KMS-11 (cell line): ENCODE data around the gene TEX35.

ENCODE experiments used
- H2AFZ ChIP-seq: fragments of 200-600 bp; sonication (generic); 2 replicates; pipeline ENCODE4 v1.6.1; 2016; ENCODE audit warnings: antibody characterized with exemption, mixed run types, low read depth
- H3K27ac ChIP-seq: fragments of 200-600 bp; sonication (generic); 2 replicates; pipeline ENCODE4 v1.6.1; 2016; ENCODE audit warnings: mild to moderate bottlenecking, mixed run types
- H3K27me3 ChIP-seq: fragments of 200-600 bp; sonication (generic); 2 replicates; pipeline ENCODE4 v1.6.1; 2017; ENCODE audit warnings: mild to moderate bottlenecking, low read depth, mixed run types, moderate library complexity; ENCODE audit not compliant: insufficient read depth
- H3K36me3 ChIP-seq: fragments of 200-600 bp; sonication (generic); 2 replicates; pipeline ENCODE4 v1.6.1; 2017; ENCODE audit warnings: mild to moderate bottlenecking, mixed run types; ENCODE audit not compliant: insufficient read depth
- H3K4me1 ChIP-seq: fragments of 200-600 bp; sonication (generic); 2 replicates; pipeline ENCODE4 v1.6.1; 2016; ENCODE audit warnings: mild to moderate bottlenecking, low read depth, mixed run types; ENCODE audit not compliant: poor library complexity, severe bottlenecking
- H3K4me2 ChIP-seq: fragments of 200-600 bp; sonication (generic); 2 replicates; pipeline ENCODE4 v1.7.0; 2016; ENCODE audit warnings: mild to moderate bottlenecking, mixed run types
- H3K4me3 ChIP-seq: fragments of 200-600 bp; sonication (generic); IDR thresholded peaks from 2 replicates; pipeline ENCODE4 v1.6.1; 2017; ENCODE audit warnings: low read depth, low read length, mixed read lengths; ENCODE audit not compliant: insufficient read depth
- H3K79me2 ChIP-seq: fragments of 200-600 bp; sonication (generic); 2 replicates; pipeline ENCODE4 v1.6.1; 2016; ENCODE audit warnings: low read depth, mixed run types; ENCODE audit not compliant: insufficient read depth
- H3K9ac ChIP-seq: fragments of 200-600 bp; sonication (generic); 2 replicates; pipeline ENCODE4 v1.6.1; 2016; ENCODE audit warnings: mild to moderate bottlenecking, mixed run types
- H4K20me1 ChIP-seq: fragments of 200-600 bp; sonication (generic); 2 replicates; pipeline ENCODE4 v1.6.1; 2016; ENCODE audit warnings: mild to moderate bottlenecking, mixed run types; ENCODE audit not compliant: insufficient read depth
- TF ChIP-seq, protein P1 (sequence below): fragments of 200-600 bp; sonication (generic); conservative IDR thresholded peaks from 2 replicates; pipeline ENCODE4 v1.6.1; 2017; ENCODE audit warnings: low read depth, mild to moderate bottlenecking, antibody characterized with exemption, low read length, moderate library complexity, mixed read lengths

Gene TEX35

DNA sequence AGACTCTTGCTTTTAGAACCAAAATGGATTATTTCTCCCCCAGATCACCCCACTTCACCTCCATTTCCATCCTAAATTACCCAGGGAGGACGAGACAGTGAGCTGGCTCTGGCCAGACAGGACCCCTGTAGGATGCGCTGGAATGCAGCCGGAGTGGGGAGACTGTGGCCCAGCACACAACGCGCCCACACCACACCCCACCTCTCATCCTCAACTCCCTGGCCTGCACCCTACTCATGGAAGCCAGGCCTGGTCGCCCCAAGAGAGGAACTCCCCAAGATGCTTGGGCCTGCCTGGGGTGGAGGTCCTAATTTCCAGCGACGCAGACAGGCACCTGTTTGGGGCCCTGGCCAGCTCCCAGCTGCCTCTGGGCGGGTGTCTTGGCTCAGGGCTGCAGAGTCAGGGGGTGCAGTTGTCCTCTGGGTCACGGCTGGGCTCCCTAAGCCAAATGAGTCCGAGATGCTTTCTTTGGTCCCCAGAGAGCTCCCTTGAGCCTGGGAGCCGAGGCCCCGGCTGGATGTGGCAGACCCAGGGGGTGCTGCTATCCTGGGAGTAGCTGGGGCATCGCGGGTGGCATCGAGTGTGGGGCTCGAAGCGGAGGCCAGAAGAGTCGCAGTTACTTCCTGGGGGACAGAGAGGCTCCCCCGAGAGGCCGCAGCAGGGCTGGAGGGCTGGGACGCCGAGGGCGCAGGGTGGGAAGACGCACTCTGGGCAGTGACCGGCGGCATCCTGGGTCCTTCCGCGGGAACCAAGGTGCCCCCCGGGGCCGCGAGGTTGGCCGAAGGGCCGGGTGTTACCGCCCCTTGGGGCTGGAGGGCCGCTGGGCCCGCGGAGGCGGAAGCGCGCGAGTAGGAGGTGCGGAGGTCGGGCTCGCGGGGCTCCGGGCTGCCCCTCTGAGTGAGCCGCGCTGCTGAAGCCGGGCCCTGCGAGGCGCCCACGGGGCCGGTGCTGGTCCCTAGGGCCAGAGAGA is 26.5 kb upstream of the TEX35 start:
- no peak overlapping the region for H2AFZ ChIP-seq
- no peak overlapping the region for H3K4me2 ChIP-seq
- TF ChIP-seq, protein P1, sequence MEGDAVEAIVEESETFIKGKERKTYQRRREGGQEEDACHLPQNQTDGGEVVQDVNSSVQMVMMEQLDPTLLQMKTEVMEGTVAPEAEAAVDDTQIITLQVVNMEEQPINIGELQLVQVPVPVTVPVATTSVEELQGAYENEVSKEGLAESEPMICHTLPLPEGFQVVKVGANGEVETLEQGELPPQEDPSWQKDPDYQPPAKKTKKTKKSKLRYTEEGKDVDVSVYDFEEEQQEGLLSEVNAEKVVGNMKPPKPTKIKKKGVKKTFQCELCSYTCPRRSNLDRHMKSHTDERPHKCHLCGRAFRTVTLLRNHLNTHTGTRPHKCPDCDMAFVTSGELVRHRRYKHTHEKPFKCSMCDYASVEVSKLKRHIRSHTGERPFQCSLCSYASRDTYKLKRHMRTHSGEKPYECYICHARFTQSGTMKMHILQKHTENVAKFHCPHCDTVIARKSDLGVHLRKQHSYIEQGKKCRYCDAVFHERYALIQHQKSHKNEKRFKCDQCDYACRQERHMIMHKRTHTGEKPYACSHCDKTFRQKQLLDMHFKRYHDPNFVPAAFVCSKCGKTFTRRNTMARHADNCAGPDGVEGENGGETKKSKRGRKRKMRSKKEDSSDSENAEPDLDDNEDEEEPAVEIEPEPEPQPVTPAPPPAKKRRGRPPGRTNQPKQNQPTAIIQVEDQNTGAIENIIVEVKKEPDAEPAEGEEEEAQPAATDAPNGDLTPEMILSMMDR, result no peak
- no peak overlapping the region for H3K27ac ChIP-seq
- H3K9ac ChIP-seq, result no peak overlapping the region
- no peaks in the 10 kb centered on the region for H4K20me1 ChIP-seq
- no peaks in the 10 kb centered on the region for H3K79me2 ChIP-seq
- H3K36me3 ChIP-seq, result no peaks in the 10 kb centered on the region
- no peaks in the 10 kb centered on the region for H3K4me1 ChIP-seq
- no peak overlapping the region for H3K4me3 ChIP-seq
- H3K27me3 ChIP-seq, result no peaks in the 10 kb centered on the region

DNA sequence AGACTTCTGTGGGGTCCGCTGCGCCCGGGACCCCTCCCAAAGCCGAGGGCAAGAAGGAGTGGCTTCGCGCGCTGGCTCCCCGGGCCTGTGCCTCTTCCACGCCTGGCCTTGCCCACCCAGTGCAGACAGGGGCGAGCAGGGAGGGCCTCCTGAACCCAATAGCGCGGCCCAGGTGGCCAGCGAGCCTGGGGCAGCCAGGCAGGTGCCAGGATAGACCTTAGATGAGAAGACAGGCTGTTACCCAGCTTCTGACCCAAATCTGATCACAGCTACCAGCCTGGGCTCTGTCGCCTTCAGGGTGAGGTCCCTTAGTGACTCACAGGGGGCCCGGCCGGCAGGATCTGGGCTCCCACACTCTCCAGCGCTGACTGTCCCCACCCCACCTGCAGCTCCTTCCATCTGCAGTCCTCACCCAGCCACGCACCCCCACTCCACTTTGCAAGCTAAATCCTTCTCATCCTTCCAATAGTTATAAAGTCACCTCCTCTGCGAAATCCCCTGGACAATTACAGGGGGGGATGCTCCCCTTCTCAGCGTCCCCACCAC is 25.8 kb upstream of the TEX35 start:
- Histone ChIP-seq H2AFZ (no peak overlapping the region), H3K4me2 (no peak overlapping the region), H3K27ac (no peak overlapping the region), H3K9ac (no peak overlapping the region), H3K27me3 (no peaks in the 10 kb centered on the region), H3K79me2 (no peaks in the 10 kb centered on the region), H4K20me1 (no peaks in the 10 kb centered on the region), H3K4me3 (no peak overlapping the region), H3K4me1 (no peaks in the 10 kb centered on the region), H3K36me3 (no peaks in the 10 kb centered on the region)
- TF ChIP-seq, protein P1, result no peak

DNA sequence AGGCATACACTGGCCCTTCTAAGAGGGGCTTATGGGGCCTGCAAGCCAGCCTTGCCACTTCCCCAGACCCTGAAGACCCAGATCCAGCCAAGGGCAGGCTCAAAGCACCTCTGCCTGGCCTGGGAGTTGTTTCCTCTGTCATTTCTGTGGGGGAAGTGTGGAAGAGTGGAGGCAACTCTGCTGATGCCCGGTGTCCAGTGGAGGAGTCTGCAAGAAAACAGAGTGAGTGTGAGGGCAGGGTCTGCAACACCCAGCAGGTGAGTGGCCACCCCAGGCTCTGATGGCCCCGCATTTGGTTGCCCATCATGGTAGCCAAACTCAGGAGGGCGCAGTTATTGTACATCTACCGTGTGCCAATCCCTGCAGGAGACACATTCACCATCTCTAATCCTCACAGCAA is 24.5 kb upstream of the TEX35 start:
- H3K4me3 ChIP-seq, result no peak overlapping the region
- no peaks in the 10 kb centered on the region for H4K20me1 ChIP-seq
- TF ChIP-seq, protein P1, result no peak
- no peak overlapping the region for H3K9ac ChIP-seq
- no peaks in the 10 kb centered on the region for H3K4me1 ChIP-seq
- H3K27me3 ChIP-seq, result no peaks in the 10 kb centered on the region
- no peak overlapping the region for H3K4me2 ChIP-seq
- H3K36me3 ChIP-seq, result no peaks in the 10 kb centered on the region
- H2AFZ ChIP-seq, result no peak overlapping the region
- no peaks in the 10 kb centered on the region for H3K79me2 ChIP-seq
- H3K27ac ChIP-seq, result no peak overlapping the region

DNA sequence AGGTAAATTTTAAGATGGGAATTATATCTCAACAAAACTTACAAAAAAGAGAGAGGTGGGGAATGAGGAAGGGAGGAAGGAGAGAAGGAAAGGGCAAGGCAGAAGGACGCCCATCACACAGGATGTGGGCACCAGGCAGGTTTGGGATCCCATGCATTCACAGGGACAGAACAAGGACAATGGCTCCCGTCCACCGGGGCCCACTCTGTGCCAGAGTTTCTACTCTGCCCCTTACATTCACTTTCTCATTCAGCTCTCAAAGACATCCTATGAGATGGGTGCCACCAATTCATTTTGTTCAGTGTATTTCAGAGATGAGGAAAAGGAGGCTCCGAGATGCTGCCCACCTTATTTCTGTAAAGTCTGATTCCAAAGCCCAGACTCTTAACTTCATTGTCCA is 23.5 kb upstream of the TEX35 start:
- Histone ChIP-seq H3K27me3 (no peaks in the 10 kb centered on the region), H3K4me1 (no peaks in the 10 kb centered on the region), H3K4me3 (no peak overlapping the region), H3K4me2 (no peak overlapping the region), H3K9ac (no peak overlapping the region), H3K36me3 (no peaks in the 10 kb centered on the region), H3K79me2 (no peaks in the 10 kb centered on the region), H2AFZ (no peak overlapping the region), H4K20me1 (no peaks in the 10 kb centered on the region), H3K27ac (no peak overlapping the region)
- TF ChIP-seq, protein P1, result no peak
